Activated naive CD8-positive, alpha-beta T cell treated with anti-CD3 and anti-CD28 coated beads, Interleukin-2, amount 10 ng/mL, durations not matched to agents 7 days and 5 days (primary cell): ENCODE data around the gene DAAM1. TPM values are rescaled to one million over a fixed set of nuclear protein-coding genes. Genes with fewer than 3 reads are reported as not detected.

Experiments used
- ATAC-seq: fragments of 150-1000 bp; cut with Tn5 transposase; one replicate; pipeline ENCODE4 v1.10.0; 2021; ENCODE audit warnings: low read depth, moderate library complexity
- POLR2A ChIA-PET: fragments of 350-600 bp; sonication (Branson Sonifier 250); formaldehyde crosslinking; loops from one replicate; lab custom pipeline; 2021; ENCODE audit warnings: antibody characterized with exemption; lab: Charles Lee
- DNase-seq: peaks from one replicate; pipeline ENCODE4 v3.0.0; 2021
- H3K27ac Mint-ChIP-seq: one replicate; pipeline ENCODE4 v1.8.0; 2022; ENCODE audit warnings: mild to moderate bottlenecking, mixed read lengths
- H3K27me3 Mint-ChIP-seq: one replicate; pipeline ENCODE4 v1.8.0; 2022; ENCODE audit warnings: mild to moderate bottlenecking, moderate library complexity, mixed read lengths
- H3K36me3 Mint-ChIP-seq: one replicate; pipeline ENCODE4 v1.8.0; 2021; ENCODE audit warnings: mild to moderate bottlenecking, mixed read lengths
- H3K4me1 Mint-ChIP-seq: one replicate; pipeline ENCODE4 v1.8.0; 2021; ENCODE audit warnings: mixed read lengths
- H3K4me3 Mint-ChIP-seq: one replicate; pipeline ENCODE4 v1.8.0; 2022; ENCODE audit warnings: mild to moderate bottlenecking, moderate library complexity, mixed read lengths
- H3K9me3 Mint-ChIP-seq: one replicate; pipeline ENCODE4 v1.8.0; 2021; ENCODE audit warnings: mixed read lengths
- total RNA-seq, 2 experiments: library from RNA; stranded (reverse); gene quantifications; one replicate each; pipeline ENCODE4 v1.2.3, GENCODE V29; 2021

DAAM1 gene
- 10 to 100 TPM; 20.4 to 24.9 TPM for total RNA-seq

GRCh38 chr14:59188461-59189090 lies at the start of gene DAAM1:
Gene DAAM1, plus strand, starts transcription at chr14:59188667. Its CDS starts 74,811 bp downstream, at chr14:59263478.
- POLR2A ChIA-PET: interaction anchor here (0.8 to 1.9 kb wide), 9 partner anchors 108 to 890 kb away, joined by 3 to 6 read pairs (median 4); partner anchors contain the start of genes ARID4A, JKAMP, KIAA0586 and L3HYPDH
- peak within 1 kb of the TSS; percentile 93 for H3K4me3 Mint-ChIP-seq
- ATAC-seq (peak; percentile 98), DNase-seq (peak; percentile 86)
- H3K9me3 Mint-ChIP-seq: no peaks in the 10 kb centered on the region
- H3K27ac Mint-ChIP-seq: peak within 1 kb of the TSS; percentile 79
- peaks cover 28% of the 10 kb centered on the region for H3K27me3 Mint-ChIP-seq
- peaks cover 14% of the 10 kb centered on the region for H3K4me1 Mint-ChIP-seq
- H3K36me3 Mint-ChIP-seq: peaks cover 2% of the 10 kb centered on the region

DNA sequence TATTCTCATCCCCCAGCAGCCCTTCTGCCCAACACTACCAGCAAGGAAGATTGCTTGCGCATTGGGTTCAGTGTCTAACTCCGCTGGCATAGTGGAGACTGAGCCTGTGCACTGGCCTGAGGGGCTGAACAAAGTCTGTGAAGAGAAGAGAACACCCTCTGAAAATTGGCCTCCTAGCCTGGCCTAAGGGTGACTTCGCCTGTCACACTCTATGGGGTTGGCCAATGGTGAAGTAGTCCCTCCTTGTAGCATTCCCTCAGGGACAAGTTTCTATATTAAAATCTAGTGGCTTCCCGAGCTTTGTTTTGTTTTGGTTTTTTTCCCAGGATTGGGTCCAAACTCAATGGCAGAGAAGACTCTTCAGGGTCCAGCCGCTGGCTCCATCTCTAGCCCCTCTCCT lies 49.1 kb upstream of the DAAM1 start:
- Mint-ChIP-seq H3K4me3 (no peak overlapping the region), H3K36me3 (no peaks in the 10 kb centered on the region), H3K27me3 (peaks cover 5% of the 10 kb centered on the region), H3K4me1 (no peaks in the 10 kb centered on the region), H3K27ac (no peak overlapping the region), H3K9me3 (no peaks in the 10 kb centered on the region)
- DNase-seq (no peak), ATAC-seq (no peak)
- POLR2A ChIA-PET: no interaction called here

GRCh38 chr14:59140106-59140843 lies 48.2 kb upstream of the DAAM1 start:
- H3K27ac Mint-ChIP-seq: no peak overlapping the region
- POLR2A ChIA-PET: no interaction called here

DNA sequence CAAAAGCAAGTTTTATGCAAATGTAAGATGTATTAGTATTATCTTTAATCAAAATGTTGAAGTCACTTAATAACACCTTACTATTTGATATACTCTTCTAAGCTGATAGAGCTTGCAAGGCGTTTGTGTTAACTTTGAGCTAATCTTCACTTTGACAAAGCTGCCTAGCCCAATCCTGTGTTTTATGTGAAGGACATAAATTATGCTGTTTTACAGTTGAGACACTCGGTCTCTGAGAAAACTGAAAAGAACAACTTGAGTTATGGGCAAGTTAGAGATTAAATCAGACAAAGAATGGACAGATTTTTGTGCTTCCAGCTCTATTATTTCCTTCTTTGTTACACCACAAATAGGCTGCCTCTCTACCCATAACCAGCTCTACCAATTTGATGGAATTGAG lies 42.0 kb upstream of the DAAM1 start:
- POLR2A ChIA-PET: no interaction called here
- DNase-seq (no peak), ATAC-seq (no peak)
- Mint-ChIP-seq H3K27ac (no peak overlapping the region), H3K4me1 (no peaks in the 10 kb centered on the region), H3K27me3 (peaks cover 8% of the 10 kb centered on the region), H3K36me3 (no peaks in the 10 kb centered on the region), H3K4me3 (no peak overlapping the region), H3K9me3 (no peaks in the 10 kb centered on the region)

More at GRCh38 chr14:59140106-59140843, 48.2 kb upstream of the DAAM1 start:
- DNase-seq (no peak), ATAC-seq (no peak)
- no peaks in the 10 kb centered on the region for H3K9me3 Mint-ChIP-seq
- H3K4me3 Mint-ChIP-seq: no peak overlapping the region
- no peaks in the 10 kb centered on the region for H3K36me3 Mint-ChIP-seq
- H3K27me3 Mint-ChIP-seq: peaks cover 10% of the 10 kb centered on the region
- no peaks in the 10 kb centered on the region for H3K4me1 Mint-ChIP-seq

DNA sequence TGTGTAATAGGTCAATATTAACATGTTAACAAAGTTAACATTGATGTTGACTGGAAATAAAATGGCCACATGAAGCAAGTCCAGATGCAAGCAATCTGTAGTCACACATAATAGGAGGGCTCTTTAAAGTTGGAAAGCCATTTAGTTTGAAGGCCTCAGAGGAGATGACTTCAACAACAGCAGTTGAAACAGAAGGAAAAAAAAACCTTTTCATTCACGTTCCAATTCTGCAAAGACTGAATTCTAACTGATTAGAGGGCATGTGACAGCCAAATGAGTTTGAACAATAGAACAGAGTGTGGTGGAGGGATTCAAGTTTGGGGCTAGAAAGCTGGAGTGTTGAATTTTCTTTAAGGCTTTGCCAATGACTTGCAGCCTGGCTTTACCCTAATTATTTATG lies 41.5 kb upstream of the DAAM1 start:
- Mint-ChIP-seq H3K36me3 (no peaks in the 10 kb centered on the region), H3K4me1 (no peaks in the 10 kb centered on the region), H3K27ac (no peak overlapping the region), H3K27me3 (peaks cover 8% of the 10 kb centered on the region), H3K4me3 (no peak overlapping the region), H3K9me3 (no peaks in the 10 kb centered on the region)
- POLR2A ChIA-PET: no interaction called here
- ATAC-seq (no peak), DNase-seq (no peak)

DNA sequence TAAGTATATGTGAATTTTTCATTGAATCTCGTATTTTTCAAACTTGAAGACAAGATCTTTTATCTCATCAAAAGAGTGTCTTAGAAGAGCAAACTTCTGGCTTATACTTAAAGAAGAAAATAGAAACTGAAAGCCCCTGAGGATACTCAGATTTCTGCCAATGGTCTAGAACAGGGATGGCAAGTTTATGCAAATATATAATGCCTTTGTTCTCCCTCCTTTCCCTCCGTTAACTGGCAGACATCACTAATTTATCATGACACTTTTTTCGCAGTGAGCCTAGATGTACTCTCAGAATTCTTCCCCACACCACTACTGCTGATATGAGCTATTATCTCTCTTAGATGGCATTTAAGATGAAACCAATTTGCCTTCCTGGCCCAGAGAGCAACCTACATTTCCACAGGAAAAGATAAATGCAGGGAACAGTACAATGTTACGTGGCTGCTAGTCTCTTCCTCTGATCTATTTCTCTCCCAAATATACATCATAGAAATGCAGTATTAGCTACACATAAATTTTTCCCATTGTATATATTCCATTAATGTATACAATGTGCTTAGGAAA lies 40.0 kb upstream of the DAAM1 start:
- Mint-ChIP-seq H3K36me3 (no peaks in the 10 kb centered on the region), H3K27me3 (peaks cover 5% of the 10 kb centered on the region), H3K9me3 (no peaks in the 10 kb centered on the region), H3K4me3 (no peak overlapping the region), H3K4me1 (no peaks in the 10 kb centered on the region), H3K27ac (no peak overlapping the region)
- ATAC-seq: no peak
- DNase-seq: no peak
- POLR2A ChIA-PET: no interaction called here

DNA sequence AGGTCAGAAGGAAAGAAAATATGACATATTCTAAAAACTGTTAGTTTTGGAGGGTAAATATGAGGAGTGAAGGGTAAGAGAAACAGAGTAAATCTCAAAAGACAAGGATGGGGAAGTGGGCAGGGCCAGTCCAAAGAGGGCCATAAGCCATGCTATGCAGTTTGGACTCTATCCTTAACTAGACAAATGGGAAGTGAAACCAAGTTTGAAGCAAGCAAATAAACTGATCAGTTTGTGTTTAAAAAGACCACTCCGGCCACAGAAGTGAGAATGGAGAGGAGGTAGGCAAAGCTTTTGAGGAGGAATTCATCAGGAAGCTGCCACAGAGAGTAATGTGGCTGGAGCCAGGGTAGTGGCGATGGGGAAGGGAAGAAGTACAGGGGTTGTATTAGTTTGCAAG lies 37.5 kb upstream of the DAAM1 start:
- H3K9me3 Mint-ChIP-seq: no peaks in the 10 kb centered on the region
- H3K4me3 Mint-ChIP-seq: no peak overlapping the region
- DNase-seq (no peak), ATAC-seq (no peak)
- H3K27me3 Mint-ChIP-seq: no peaks in the 10 kb centered on the region
- POLR2A ChIA-PET: no interaction called here
- no peaks in the 10 kb centered on the region for H3K36me3 Mint-ChIP-seq
- H3K27ac Mint-ChIP-seq: no peak overlapping the region
- peaks cover 2% of the 10 kb centered on the region for H3K4me1 Mint-ChIP-seq

DNA sequence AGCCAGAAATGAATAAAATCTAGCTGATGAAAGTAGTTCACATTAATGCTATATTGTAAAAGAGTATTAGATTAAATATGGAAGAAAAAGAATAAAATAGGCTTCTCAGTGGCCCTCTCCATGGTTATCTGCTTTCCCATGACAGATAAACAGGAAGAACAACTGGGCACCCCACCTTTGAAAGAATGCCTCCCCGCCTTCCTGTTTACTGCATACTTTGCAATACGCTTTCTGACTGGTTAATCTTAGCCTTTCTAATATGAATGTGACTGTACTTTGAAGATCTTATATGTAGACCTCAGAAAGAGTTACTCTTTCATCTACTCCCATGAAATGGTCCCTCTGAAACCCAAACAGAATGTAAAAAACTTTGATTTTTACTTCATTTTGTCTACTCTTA lies 34.1 kb upstream of the DAAM1 start:
- Mint-ChIP-seq H3K36me3 (no peaks in the 10 kb centered on the region), H3K27me3 (peaks cover 2% of the 10 kb centered on the region), H3K4me1 (peaks cover 2% of the 10 kb centered on the region), H3K27ac (no peak overlapping the region), H3K4me3 (no peak overlapping the region), H3K9me3 (no peaks in the 10 kb centered on the region)
- DNase-seq (no peak), ATAC-seq (no peak)
- POLR2A ChIA-PET: no interaction called here

DNA sequence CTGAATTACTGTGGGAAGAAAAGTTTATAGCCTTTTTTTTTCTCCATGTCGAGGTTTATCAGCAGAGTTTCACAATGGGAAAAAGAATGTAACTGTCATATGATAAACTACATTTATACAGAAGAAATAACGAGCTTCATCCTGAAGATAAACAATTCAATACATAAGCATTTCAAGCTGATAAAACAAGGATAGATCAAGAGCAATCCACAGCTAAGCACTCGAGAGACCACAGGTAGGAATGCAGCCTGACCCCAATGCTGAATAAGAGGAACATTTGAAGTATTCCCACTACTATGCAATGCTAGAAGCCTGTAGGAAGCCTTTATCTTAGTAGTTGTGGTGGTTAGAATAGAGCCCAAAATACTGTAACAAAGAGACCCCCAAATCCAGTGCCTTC lies 32.6 kb upstream of the DAAM1 start:
- no peaks in the 10 kb centered on the region for H3K9me3 Mint-ChIP-seq
- no peaks in the 10 kb centered on the region for H3K36me3 Mint-ChIP-seq
- no peak overlapping the region for H3K27ac Mint-ChIP-seq
- peaks cover 2% of the 10 kb centered on the region for H3K4me1 Mint-ChIP-seq
- H3K4me3 Mint-ChIP-seq: no peak overlapping the region
- ATAC-seq (no peak), DNase-seq (no peak)
- peaks cover 5% of the 10 kb centered on the region for H3K27me3 Mint-ChIP-seq
- POLR2A ChIA-PET: no interaction called here

- H3K4me1 Mint-ChIP-seq: peaks cover 6% of the 10 kb centered on the region
- ATAC-seq (no peak), DNase-seq (no peak)
- POLR2A ChIA-PET: no interaction called here
- no peaks in the 10 kb centered on the region for H3K9me3 Mint-ChIP-seq
- no peak overlapping the region for H3K4me3 Mint-ChIP-seq
- no peaks in the 10 kb centered on the region for H3K36me3 Mint-ChIP-seq
- H3K27ac Mint-ChIP-seq: no peak overlapping the region
- H3K27me3 Mint-ChIP-seq: peaks cover 13% of the 10 kb centered on the region
Observed at GRCh38 chr14:59159169-59159568, 29.3 kb upstream of the DAAM1 start.

DNA sequence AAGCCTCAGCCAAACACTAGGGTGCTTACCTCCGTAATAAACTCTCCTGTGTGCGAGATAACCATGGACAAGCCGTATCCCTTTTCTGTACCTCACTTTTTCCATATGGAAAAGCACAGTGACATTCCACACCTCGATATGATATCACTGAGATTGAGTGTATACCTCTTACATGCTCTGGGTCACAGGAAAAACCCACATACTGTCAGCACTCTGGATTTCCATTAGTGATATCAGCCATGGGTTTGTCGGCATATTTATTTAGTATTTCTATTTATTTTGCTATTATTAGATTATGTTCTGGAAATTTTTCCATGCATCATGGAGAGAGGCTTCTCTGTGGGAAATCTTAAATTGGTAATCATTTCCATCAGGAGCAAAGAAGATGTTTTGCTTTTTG lies 28.0 kb upstream of the DAAM1 start:
- no peaks in the 10 kb centered on the region for H3K9me3 Mint-ChIP-seq
- POLR2A ChIA-PET: no interaction called here
- H3K27me3 Mint-ChIP-seq: peaks cover 13% of the 10 kb centered on the region
- no peak overlapping the region for H3K27ac Mint-ChIP-seq
- DNase-seq: no peak
- H3K4me3 Mint-ChIP-seq: no peak overlapping the region
- H3K36me3 Mint-ChIP-seq: no peaks in the 10 kb centered on the region
- peaks cover 5% of the 10 kb centered on the region for H3K4me1 Mint-ChIP-seq
- no peak for ATAC-seq

GRCh38 chr14:59161561-59162175 lies 26.8 kb upstream of the DAAM1 start:
- Mint-ChIP-seq H3K27ac (no peak overlapping the region), H3K4me1 (peaks cover 5% of the 10 kb centered on the region), H3K4me3 (peak overlapping the region; percentile 19), H3K9me3 (no peaks in the 10 kb centered on the region), H3K27me3 (peaks cover 14% of the 10 kb centered on the region), H3K36me3 (no peaks in the 10 kb centered on the region)
- POLR2A ChIA-PET: no interaction called here
- peak; percentile 36 for ATAC-seq
- no peak for DNase-seq

DNA sequence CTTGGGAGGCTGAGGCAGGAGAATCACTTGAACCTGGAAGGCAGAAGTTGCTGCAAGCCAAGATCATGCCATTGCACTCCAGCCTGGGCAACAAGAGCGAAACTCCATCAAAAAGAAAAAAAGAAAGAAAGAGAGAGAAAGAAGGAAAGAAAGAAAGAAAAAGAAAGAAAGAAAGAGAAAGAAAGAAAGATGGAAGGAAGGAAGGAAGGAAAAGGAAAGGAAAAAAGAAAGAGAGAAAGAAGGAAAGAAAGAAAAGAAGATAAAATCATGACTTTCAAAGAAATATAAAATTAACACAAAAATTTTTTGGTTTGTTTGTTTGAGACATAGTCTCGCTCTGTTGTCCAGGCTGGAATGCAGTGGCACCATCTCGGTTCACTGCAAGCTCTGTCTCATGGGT lies 22.2 kb upstream of the DAAM1 start:
- peaks cover 1% of the 10 kb centered on the region for H3K9me3 Mint-ChIP-seq
- H3K36me3 Mint-ChIP-seq: no peaks in the 10 kb centered on the region
- ATAC-seq (no peak), DNase-seq (no peak)
- no peak overlapping the region for H3K27ac Mint-ChIP-seq
- peaks cover 6% of the 10 kb centered on the region for H3K4me1 Mint-ChIP-seq
- H3K4me3 Mint-ChIP-seq: no peak overlapping the region
- H3K27me3 Mint-ChIP-seq: peaks cover 11% of the 10 kb centered on the region
- POLR2A ChIA-PET: interaction anchor here (0.7 kb wide), 1 partner anchor 24 kb away, joined by 3 read pairs; no protein-coding TSS in a partner anchor
